B cell (primary cell): Measurements from ENCODE around the gene COQ4. TPM values are rescaled to one million over a fixed set of nuclear protein-coding genes. Genes with fewer than 3 reads are reported as not detected.

Source experiments
- ATAC-seq: fragments of 200-7000 bp; cut with Tn5 transposase; one replicate; pipeline ENCODE4 v1.10.0; 2021; ENCODE audit warnings: low read depth, mild to moderate bottlenecking, moderate number of reproducible peaks, moderate library complexity
- CTCF ChIA-PET: fragments of 350-600 bp; sonication (Branson Sonifier 250); formaldehyde crosslinking; loops from one replicate; lab custom pipeline; 2021; ENCODE audit warnings: antibody characterized with exemption, inconsistent platforms; lab: Charles Lee
- POLR2A ChIA-PET: fragments of 350-600 bp; sonication (Branson Sonifier 250); formaldehyde crosslinking; loops from one replicate; lab custom pipeline; 2021; ENCODE audit warnings: antibody characterized with exemption; lab: Charles Lee
- DNase-seq: peaks from one replicate; pipeline ENCODE4 v3.0.0; 2013
- H2AFZ ChIP-seq: 2 replicates; pipeline ENCODE4 v1.6.1; 2012; ENCODE audit warnings: mild to moderate bottlenecking, low read depth, low read length; ENCODE audit not compliant: insufficient read depth, poor library complexity, severe bottlenecking
- H3K27ac ChIP-seq, 2 donors: 1 replicate in 1 of 2; 2 replicates in 1 of 2; pipeline ENCODE4 v1.5.1; 2012 to 2013; ENCODE audit warnings: low read length in 2 of 2, mild to moderate bottlenecking in 2 of 2, moderate library complexity in 1 of 2
- H3K27me3 ChIP-seq, 4 experiments: fragments of 200-600 bp in 1 of 4; sonication (generic) in 1 of 4; replicated peaks in 1 of 4; 1 replicate in 2 of 4; 2 replicates in 2 of 4; pipeline versions ENCODE4 v1.6.1 to v1.7.0; 2013 to 2016; ENCODE audit warnings: low read length in 3 of 4, mild to moderate bottlenecking in 2 of 4, mixed read lengths in 1 of 4, moderate library complexity in 1 of 4; ENCODE audit not compliant: insufficient read depth in 4 of 4, control insufficient read depth in 3 of 4; ENCODE audit errors: control extremely low read depth in 1 of 4
- H3K36me3 ChIP-seq, 2 experiments: replicated peaks in 1 of 2; 1 replicate in 1 of 2; 2 replicates in 1 of 2; pipeline versions ENCODE4 v1.6.1 to v1.7.1; 2013; ENCODE audit warnings: low read length in 1 of 2; ENCODE audit not compliant: insufficient read depth in 2 of 2, control insufficient read depth in 1 of 2; ENCODE audit errors: control extremely low read depth in 1 of 2, extremely low read depth in 1 of 2
- H3K4me1 ChIP-seq, 2 donors: fragments of 200-600 bp in 1 of 2; sonication (generic) in 1 of 2; 1 replicate in 1 of 2; 2 replicates in 1 of 2; pipeline versions ENCODE4 v1.5.1 to v1.6.1; 2013 to 2017; ENCODE audit warnings: low read length in 2 of 2; ENCODE audit not compliant: control insufficient read depth in 2 of 2, insufficient read depth in 2 of 2
- H3K4me2 ChIP-seq: replicated peaks from 2 replicates; pipeline ENCODE3; 2012; ENCODE audit warnings: mild to moderate bottlenecking, low read depth, low read length; ENCODE audit not compliant: poor library complexity, severe bottlenecking
- H3K4me3 ChIP-seq, 5 experiments: fragments of 200-600 bp in 1 of 5; sonication (generic) in 1 of 5; 1 replicate in 3 of 5; 2 replicates in 2 of 5; pipeline versions ENCODE4 v1.5.1 to v1.7.0; 2011 to 2016; ENCODE audit warnings: low read length in 4 of 5, mild to moderate bottlenecking in 4 of 5, low read depth in 2 of 5, control low read depth in 1 of 5, moderate library complexity in 1 of 5; ENCODE audit not compliant: insufficient read depth in 1 of 5; ENCODE audit errors: control extremely low read depth in 1 of 5, extremely low read depth in 1 of 5
- H3K79me2 ChIP-seq: fragments of 200-600 bp; sonication (generic); one replicate; pipeline ENCODE4 v1.6.0; 2016; ENCODE audit warnings: low read length; ENCODE audit not compliant: control insufficient read depth, insufficient read depth
- H3K9ac ChIP-seq: fragments of 200-600 bp; sonication (generic); 2 replicates; pipeline ENCODE4 v1.6.1; 2017; ENCODE audit warnings: mild to moderate bottlenecking, low read length, moderate library complexity
- H3K9me3 ChIP-seq, 3 donors: one replicate each; pipeline versions ENCODE4 v1.6.1 to v1.7.1; 2013; ENCODE audit warnings: low read length in 2 of 3; ENCODE audit not compliant: control insufficient read depth in 2 of 3, insufficient read depth in 1 of 3; ENCODE audit errors: control extremely low read depth in 1 of 3
- H4K20me1 ChIP-seq: 2 replicates; pipeline ENCODE4 v1.6.0; 2012; ENCODE audit warnings: mild to moderate bottlenecking, low read length; ENCODE audit not compliant: insufficient read depth, control insufficient read depth, poor library complexity, severe bottlenecking
- H3K27ac Mint-ChIP-seq: one replicate; pipeline ENCODE4 v1.8.0; 2021; ENCODE audit warnings: mixed read lengths
- H3K27me3 Mint-ChIP-seq: one replicate; pipeline ENCODE4 v1.8.0; 2021; ENCODE audit warnings: mixed read lengths
- H3K4me1 Mint-ChIP-seq: one replicate; pipeline ENCODE4 v1.8.0; 2021; ENCODE audit warnings: mixed read lengths
- H3K4me3 Mint-ChIP-seq: one replicate; pipeline ENCODE4 v1.8.0; 2021; ENCODE audit warnings: mixed read lengths
- H3K9me3 Mint-ChIP-seq: one replicate; pipeline ENCODE4 v1.8.0; 2022; ENCODE audit warnings: mixed read lengths; ENCODE audit not compliant: insufficient read depth
- EZH2 ChIP-seq: IDR thresholded peaks from 2 replicates; pipeline ENCODE4 v1.6.1; 2012; ENCODE audit warnings: borderline replicate concordance, low read depth, mild to moderate bottlenecking, moderate library complexity, low read length; ENCODE audit not compliant: insufficient read depth, poor library complexity, severe bottlenecking
- WGBS: methylation state at CpG from one replicate; pipeline ENCODE4 v1.1.5; 2013; ENCODE audit warnings: missing lambda C conversion rate; ENCODE audit not compliant: insufficient coverage; 5-methylcytosine and 5-hydroxymethylcytosine counted together
- intact Hi-C: fragments of 100-400 bp; cut with micrococcal nuclease; formaldehyde crosslinking; loops from one replicate; pipeline ENCODE4 v1.10.0; 2022
- polyA plus RNA-seq: library from polyadenylated mRNA; depleted of rRNA; stranded (reverse); fragments of >200 nt; gene quantifications from 2 replicates; pipeline ENCODE4 v1.2.3, GENCODE V29; 2012
- total RNA-seq, 2 donors: library from RNA; stranded (reverse); fragments of 120-200 nt in 1 of 2; gene quantifications; 1 replicate in 1 of 2; 2 replicates in 1 of 2; pipeline versions ENCODE4 v1.2.3 to v1.2.4, GENCODE V29; 2013 to 2022
- TF ChIP-seq, protein P1 (sequence below): fragments of 200-600 bp; IDR thresholded peaks from one replicate; pipeline ENCODE4 v1.8.0; 2022; ENCODE audit warnings: antibody characterized with exemption, mild to moderate bottlenecking

Gene COQ4
- total and polyA plus RNA-seq, 2 donors (not counting 1 experiment from before 2014, with no cell fraction given): 54.9 to 62.8 TPM

DNA sequence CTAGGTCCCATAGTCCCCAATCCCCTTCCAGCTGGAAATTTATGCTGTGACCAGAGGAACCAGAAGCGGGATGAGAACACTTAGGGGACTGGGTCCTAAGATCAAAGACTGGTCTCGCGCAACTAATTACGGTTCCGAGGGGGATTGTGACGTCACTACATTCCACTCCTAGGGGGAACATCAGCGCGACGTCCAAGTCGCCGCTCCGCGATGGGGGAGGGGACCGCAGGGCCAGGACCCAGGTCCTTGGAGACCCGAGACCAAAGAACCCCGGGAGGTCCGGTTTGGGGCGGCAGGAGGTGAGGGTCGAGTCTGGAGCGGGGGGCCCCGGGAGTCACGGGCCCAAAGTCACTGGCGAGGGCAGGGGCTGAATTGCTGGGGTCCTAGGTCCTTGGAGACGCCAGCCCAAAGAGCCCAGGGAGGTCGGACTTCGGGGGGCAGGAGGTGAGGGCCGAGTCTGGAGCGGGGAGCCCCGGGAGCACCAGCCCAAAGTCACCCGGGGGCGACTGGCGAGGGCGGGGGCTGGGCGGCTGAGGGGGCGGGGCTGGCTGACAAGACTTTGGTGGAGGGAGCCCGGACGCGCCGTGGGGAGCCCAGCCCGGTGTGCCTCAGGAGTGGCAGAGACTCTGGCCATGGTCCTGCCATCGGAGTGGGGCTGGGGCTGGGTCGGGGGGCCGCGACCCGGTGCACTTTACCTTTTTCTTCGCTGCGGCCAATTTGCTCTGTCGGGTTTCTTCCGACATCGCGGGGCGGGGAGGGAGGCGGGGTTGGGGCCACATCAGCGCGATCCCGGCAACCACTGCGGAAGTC lies 47.2 kb upstream of the COQ4 start, which contains the start of gene GOLGA2:
TSS of gene GOLGA2 (minus strand) at position 810 of the 810 bp plus-strand sequence. CDS start at position 779, 31 bp downstream.
- TF ChIP-seq, protein P1, sequence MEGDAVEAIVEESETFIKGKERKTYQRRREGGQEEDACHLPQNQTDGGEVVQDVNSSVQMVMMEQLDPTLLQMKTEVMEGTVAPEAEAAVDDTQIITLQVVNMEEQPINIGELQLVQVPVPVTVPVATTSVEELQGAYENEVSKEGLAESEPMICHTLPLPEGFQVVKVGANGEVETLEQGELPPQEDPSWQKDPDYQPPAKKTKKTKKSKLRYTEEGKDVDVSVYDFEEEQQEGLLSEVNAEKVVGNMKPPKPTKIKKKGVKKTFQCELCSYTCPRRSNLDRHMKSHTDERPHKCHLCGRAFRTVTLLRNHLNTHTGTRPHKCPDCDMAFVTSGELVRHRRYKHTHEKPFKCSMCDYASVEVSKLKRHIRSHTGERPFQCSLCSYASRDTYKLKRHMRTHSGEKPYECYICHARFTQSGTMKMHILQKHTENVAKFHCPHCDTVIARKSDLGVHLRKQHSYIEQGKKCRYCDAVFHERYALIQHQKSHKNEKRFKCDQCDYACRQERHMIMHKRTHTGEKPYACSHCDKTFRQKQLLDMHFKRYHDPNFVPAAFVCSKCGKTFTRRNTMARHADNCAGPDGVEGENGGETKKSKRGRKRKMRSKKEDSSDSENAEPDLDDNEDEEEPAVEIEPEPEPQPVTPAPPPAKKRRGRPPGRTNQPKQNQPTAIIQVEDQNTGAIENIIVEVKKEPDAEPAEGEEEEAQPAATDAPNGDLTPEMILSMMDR: no peak
- no peak for TF ChIP-seq EZH2
- Mint-ChIP-seq H3K27me3 (no peaks in the 10 kb centered on the region), H3K4me3 (peak within 1 kb of the TSS; percentile 96), H3K9me3 (no peaks in the 10 kb centered on the region), H3K27ac (peak within 1 kb of the TSS; percentile 97), H3K4me1 (peaks cover 23% of the 10 kb centered on the region)
- peak within 1 kb of the TSS; percentile 99 for H2AFZ ChIP-seq
- H3K79me2 ChIP-seq: peaks cover 26% of the 10 kb centered on the region
- peak within 1 kb of the TSS; percentile 61 to 99 (median 87) for H3K4me3 ChIP-seq
- no peaks in the 10 kb centered on the region for H4K20me1 ChIP-seq
- 2% methylated on average over 48 of the region's 57 CpGs for WGBS
- ChIA-PET CTCF (interaction anchor here (0.5 to 3.8 kb wide), 5 partner anchors 20 to 335 kb away, joined by 3 to 14 read pairs (median 5); partner anchors contain the start of gene URM1), POLR2A (interaction anchor here (0.6 to 1.1 kb wide), 7 partner anchors 25 to 1051 kb away, joined by 3 to 9 read pairs (median 3); partner anchors contain the start of genes TRUB2 and URM1)
- no peaks in the 10 kb centered on the region for H3K9me3 ChIP-seq
- peak within 1 kb of the TSS; percentile 81 to 92 for H3K27ac ChIP-seq
- H3K4me2 ChIP-seq: peak within 1 kb of the TSS; percentile 100
- peaks cover 14 to 20% of the 10 kb centered on the region in 2 donors for H3K4me1 ChIP-seq
- DNase-seq (peak; percentile 57), ATAC-seq (peak; percentile 58)
- intact Hi-C loops: loop anchor here (1.0 to 10.0 kb wide), 4 partner anchors 25 to 821 kb away; partner anchors contain the start of genes COQ4, LRSAM1, RPL12 and TRUB2
- H3K27me3 ChIP-seq: no peaks in the 10 kb centered on the region
- peak within 1 kb of the TSS; percentile 96 for H3K9ac ChIP-seq
- H3K36me3 ChIP-seq: peaks cover 0 to 12% of the 10 kb centered on the region in 2 experiments
